GM21367 (cell line): ENCODE measurements around the gene GALC.
"Not testable (repeated sequence)": the region's sequence is repeated elsewhere in the genome, so short reads cannot be mapped to it uniquely, and the experiment has no call there.

ENCODE experiments used
- ATAC-seq: cut with Tn5 transposase; IDR thresholded peaks from one replicate; pipeline ENCODE4 v1.9.1; 2021; ENCODE audit not compliant: unreplicated experiment

The GALC gene

GRCh38 chr14:87992718-87993628 lies at the start of gene GALC:
Gene GALC (minus strand): TSS chr14:87993182. CDS start chr14:87993164, 18 bp downstream.
- peak; percentile 84 for ATAC-seq

- ATAC-seq, result no peak
These were observed 47.2 kb upstream of the GALC start for GRCh38 chr14:88040146-88040545.

- no peak for ATAC-seq
These were observed 46.2 kb upstream of the GALC start for GRCh38 chr14:88039197-88039596.

GRCh38 chr14:88037325-88037724 lies 44.3 kb upstream of the GALC start:
- no peak for ATAC-seq

- ATAC-seq, result no peak
These were observed 43.4 kb upstream of the GALC start for GRCh38 chr14:88036422-88036821.

GRCh38 chr14:88034076-88034475 lies 41.1 kb upstream of the GALC start:
- ATAC-seq, result no peak

- ATAC-seq, result no peak
These were observed 39.4 kb upstream of the GALC start for GRCh38 chr14:88032373-88032772.

- ATAC-seq, result no peak
These were observed 37.9 kb upstream of the GALC start for GRCh38 chr14:88030892-88031291.

- no peak for ATAC-seq
These were observed 37.1 kb upstream of the GALC start for GRCh38 chr14:88030079-88030478.

- no peak for ATAC-seq
These were observed 36.5 kb upstream of the GALC start for GRCh38 chr14:88029500-88029899.

GRCh38 chr14:88026890-88027289 lies 33.9 kb upstream of the GALC start:
- peak; percentile 45 for ATAC-seq

GRCh38 chr14:88025313-88025712 lies 32.3 kb upstream of the GALC start:
- no peak for ATAC-seq

GRCh38 chr14:88024252-88025086 lies 31.5 kb upstream of the GALC start:
- not testable (repeated sequence) for ATAC-seq

GRCh38 chr14:88023658-88024187 lies 30.7 kb upstream of the GALC start:
- no peak for ATAC-seq

- ATAC-seq, result no peak
These were observed 24.6 kb upstream of the GALC start for GRCh38 chr14:88017535-88017934.

- no peak for ATAC-seq
These were observed 23.8 kb upstream of the GALC start for GRCh38 chr14:88016768-88017167.

GRCh38 chr14:88013750-88014349 lies 20.9 kb upstream of the GALC start:
- ATAC-seq, result peak; percentile 97

- no peak for ATAC-seq
These were observed 19.5 kb upstream of the GALC start for GRCh38 chr14:88012495-88012894.

- no peak for ATAC-seq
These were observed 17.3 kb upstream of the GALC start for GRCh38 chr14:88010331-88010730.

GRCh38 chr14:88009486-88009885 lies 16.5 kb upstream of the GALC start:
- ATAC-seq, result no peak

- no peak for ATAC-seq
These were observed 15.2 kb upstream of the GALC start for GRCh38 chr14:88008039-88008742.
